AG09319 (cell line): Measurements from ENCODE around the gene QSOX1.
"Not testable (repeated sequence)": the region's sequence is repeated elsewhere in the genome, so short reads cannot be mapped to it uniquely, and the experiment has no call there.

Experiments
- DNase-seq: peaks from one replicate; pipeline ENCODE4 v3.0.0-alpha.2; 2010; ENCODE audit warnings: low read depth; ENCODE audit errors: extremely low read depth
- CTCF ChIP-seq: IDR thresholded peaks from 2 replicates; pipeline ENCODE4 v1.5.1; 2011; ENCODE audit warnings: low read depth, mild to moderate bottlenecking, inconsistent platforms, low read length, moderate library complexity

QSOX1 gene

GRCh38 chr1:180119837-180120236, 34.8 kb upstream of the QSOX1 start:
- no peak for DNase-seq

GRCh38 chr1:180123463-180123936, 31.2 kb upstream of the QSOX1 start:
- TF ChIP-seq CTCF = no peak
- DNase-seq = no peak

More at GRCh38 chr1:180119837-180120236, 34.8 kb upstream of the QSOX1 start:
- TF ChIP-seq CTCF = no peak

GRCh38 chr1:180130651-180131050, 24.0 kb upstream of the QSOX1 start:
- no peak for DNase-seq
- TF ChIP-seq CTCF = no peak

- TF ChIP-seq CTCF = no peak
- DNase-seq = peak; percentile 56
These were observed 23.2 kb upstream of the QSOX1 start for GRCh38 chr1:180131510-180131909.

- DNase-seq = no peak
- TF ChIP-seq CTCF = no peak
These were observed 21.5 kb upstream of the QSOX1 start for GRCh38 chr1:180133193-180133592.

- DNase-seq = not testable (repeated sequence)
These were observed 21.0 kb upstream of the QSOX1 start for GRCh38 chr1:180133688-180134087.

GRCh38 chr1:180135535-180135934, 19.1 kb upstream of the QSOX1 start:
- no peak for TF ChIP-seq CTCF
- no peak for DNase-seq

- no peak for DNase-seq
- TF ChIP-seq CTCF = no peak
These were observed 18.2 kb upstream of the QSOX1 start for GRCh38 chr1:180136331-180136967.
